SU-DHL-6 (cell line): Measurements from ENCODE around the gene SRF.

Source experiments
- CTCF ChIP-seq: fragments of 200-600 bp; sonication (generic); IDR thresholded peaks from one replicate; pipeline ENCODE4 v1.5.1; 2017; ENCODE audit warnings: antibody characterized with exemption, mild to moderate bottlenecking, low read length, moderate library complexity; ENCODE audit not compliant: insufficient read depth, poor library complexity, severe bottlenecking
- EZH2phosphoT487 ChIP-seq: fragments of 200-600 bp; sonication (generic), shearing (Covaris generic); conservative IDR thresholded peaks from 2 replicates; pipeline ENCODE4 v1.6.1; 2018; ENCODE audit warnings: mild to moderate bottlenecking, antibody characterized with exemption, low read length, moderate library complexity, mixed read lengths

- no peak for TF ChIP-seq CTCF
- TF ChIP-seq EZH2phosphoT487 = no peak
These were observed 14.4 kb downstream of the SRF start for GRCh38 chr6:43185391-43185985.
